AG09319 (cell line): ENCODE data around the gene ZXDC.

Source experiments
- DNase-seq: peaks from one replicate; pipeline ENCODE4 v3.0.0-alpha.2; 2010; ENCODE audit warnings: low read depth; ENCODE audit errors: extremely low read depth
- CTCF ChIP-seq: IDR thresholded peaks from 2 replicates; pipeline ENCODE4 v1.5.1; 2011; ENCODE audit warnings: low read depth, mild to moderate bottlenecking, inconsistent platforms, low read length, moderate library complexity

Gene ZXDC

GRCh38 chr3:126422121-126422520 is 53.6 kb downstream of the ZXDC start:
- TF ChIP-seq CTCF, result no peak
- DNase-seq, result no peak

GRCh38 chr3:126421573-126422119 is 54.0 kb downstream of the ZXDC start:
- TF ChIP-seq CTCF, result no peak
- DNase-seq, result no peak

GRCh38 chr3:126419886-126420786 is 55.6 kb downstream of the ZXDC start:
- no peak for DNase-seq
- no peak for TF ChIP-seq CTCF

GRCh38 chr3:126419151-126419703 is 56.5 kb downstream of the ZXDC start:
- DNase-seq, result no peak
- TF ChIP-seq CTCF, result no peak

- no peak for TF ChIP-seq CTCF
Observed at GRCh38 chr3:126418661-126419131, 57.0 kb downstream of the ZXDC start.

GRCh38 chr3:126417981-126418530 is 57.6 kb downstream of the ZXDC start:
- no peak for TF ChIP-seq CTCF
- no peak for DNase-seq

More at GRCh38 chr3:126418661-126419131, 57.0 kb downstream of the ZXDC start:
- DNase-seq, result no peak

GRCh38 chr3:126417515-126417914 is 58.2 kb downstream of the ZXDC start:
- no peak for TF ChIP-seq CTCF
- no peak for DNase-seq
